MM.1S (cell line): ENCODE data around the gene SULT2A1.

Source experiments
- DNase-seq: peaks from one replicate; pipeline ENCODE4 v3.0.0-alpha.2; 2015
- H2AFZ ChIP-seq: fragments of 300-600 bp; sonication (generic); 2 replicates; pipeline ENCODE4 v1.6.0; 2016; ENCODE audit warnings: antibody characterized with exemption, low read length
- H3F3A ChIP-seq: fragments of 300-600 bp; sonication (generic); 2 replicates; pipeline ENCODE4 v1.6.1; 2016; ENCODE audit warnings: mild to moderate bottlenecking, antibody characterized with exemption, low read length, moderate library complexity, mixed read lengths; ENCODE audit not compliant: insufficient read depth
- H3K27ac ChIP-seq: fragments of 300-600 bp; sonication (generic); 2 replicates; pipeline ENCODE4 v1.5.1; 2016; ENCODE audit warnings: mild to moderate bottlenecking, low read length
- H3K27me3 ChIP-seq: fragments of 300-600 bp; sonication (generic); replicated peaks from 2 replicates; pipeline ENCODE4 v1.6.0; 2016; ENCODE audit warnings: low read length; ENCODE audit not compliant: insufficient read depth
- H3K36me3 ChIP-seq: fragments of 300-600 bp; sonication (generic); replicated peaks from 2 replicates; pipeline ENCODE4 v1.6.1; 2016; ENCODE audit warnings: mild to moderate bottlenecking, low read length, mixed read lengths; ENCODE audit not compliant: insufficient read depth
- H3K4me1 ChIP-seq: fragments of 300-600 bp; sonication (generic); 2 replicates; pipeline ENCODE4 v1.6.1; 2016; ENCODE audit warnings: low read length, mixed read lengths
- H3K4me2 ChIP-seq: fragments of 300-600 bp; sonication (generic); 2 replicates; pipeline ENCODE4 v1.6.0; 2016; ENCODE audit warnings: low read depth, low read length
- H3K4me3 ChIP-seq: fragments of 300-600 bp; sonication (generic); 2 replicates; pipeline ENCODE4 v1.5.1; 2016; ENCODE audit warnings: low read length, mixed read lengths
- H3K79me2 ChIP-seq: fragments of 300-600 bp; sonication (generic); 2 replicates; pipeline ENCODE4 v1.6.1; 2016; ENCODE audit warnings: mixed run types, low read length, mixed read lengths
- H3K9ac ChIP-seq: fragments of 300-600 bp; sonication (generic); 2 replicates; pipeline ENCODE4 v1.6.1; 2016; ENCODE audit warnings: low read length, mixed read lengths
- H3K9me2 ChIP-seq: fragments of 300-600 bp; sonication (generic); replicated peaks from 2 replicates; pipeline ENCODE4 v1.6.1; 2016; ENCODE audit warnings: mild to moderate bottlenecking, low read length, mixed read lengths; ENCODE audit not compliant: insufficient read depth
- H3K9me3 ChIP-seq: fragments of 300-600 bp; sonication (generic); replicated peaks from 2 replicates; pipeline ENCODE4 v1.6.1; 2016; ENCODE audit warnings: mild to moderate bottlenecking, low read length, mixed read lengths; ENCODE audit not compliant: insufficient read depth
- H4K20me1 ChIP-seq: fragments of 300-600 bp; sonication (generic); 2 replicates; pipeline ENCODE4 v1.6.1; 2016; ENCODE audit warnings: mild to moderate bottlenecking, low read length, moderate library complexity, mixed read lengths; ENCODE audit not compliant: insufficient read depth
- EZH2 ChIP-seq: fragments of 300-600 bp; sonication (generic); optimal IDR thresholded peaks from 2 replicates; pipeline ENCODE3; 2017; ENCODE audit warnings: low read depth, mild to moderate bottlenecking, antibody characterized with exemption, low read length, mixed read lengths
- EZH2phosphoT487 ChIP-seq: fragments of 300-600 bp; sonication (generic); IDR thresholded peaks from 2 replicates; pipeline ENCODE4 v1.6.1; 2018; ENCODE audit warnings: antibody characterized with exemption, low read length
- TF ChIP-seq, protein P1 (sequence below): fragments of 300-600 bp; sonication (generic); IDR thresholded peaks from 2 replicates; pipeline ENCODE4 v1.5.1; 2016; ENCODE audit warnings: antibody characterized with exemption, low read length, mixed read lengths

Gene SULT2A1

GRCh38 chr19:47896019-47896418 is 9.9 kb upstream of the SULT2A1 start:
- DNase-seq, result no peak
- Histone ChIP-seq H3K79me2 (no peaks in the 10 kb centered on the region), H3K36me3 (no peaks in the 10 kb centered on the region), H3K27me3 (peaks cover 83% of the 10 kb centered on the region), H3F3A (no peaks in the 10 kb centered on the region), H3K27ac (no peak overlapping the region), H3K9me3 (no peaks in the 10 kb centered on the region), H3K9ac (no peak overlapping the region), H3K4me2 (no peak overlapping the region), H3K4me1 (no peaks in the 10 kb centered on the region), H4K20me1 (no peaks in the 10 kb centered on the region), H3K4me3 (no peak overlapping the region), H3K9me2 (no peaks in the 10 kb centered on the region), H2AFZ (no peak overlapping the region)
- TF ChIP-seq, protein P1, sequence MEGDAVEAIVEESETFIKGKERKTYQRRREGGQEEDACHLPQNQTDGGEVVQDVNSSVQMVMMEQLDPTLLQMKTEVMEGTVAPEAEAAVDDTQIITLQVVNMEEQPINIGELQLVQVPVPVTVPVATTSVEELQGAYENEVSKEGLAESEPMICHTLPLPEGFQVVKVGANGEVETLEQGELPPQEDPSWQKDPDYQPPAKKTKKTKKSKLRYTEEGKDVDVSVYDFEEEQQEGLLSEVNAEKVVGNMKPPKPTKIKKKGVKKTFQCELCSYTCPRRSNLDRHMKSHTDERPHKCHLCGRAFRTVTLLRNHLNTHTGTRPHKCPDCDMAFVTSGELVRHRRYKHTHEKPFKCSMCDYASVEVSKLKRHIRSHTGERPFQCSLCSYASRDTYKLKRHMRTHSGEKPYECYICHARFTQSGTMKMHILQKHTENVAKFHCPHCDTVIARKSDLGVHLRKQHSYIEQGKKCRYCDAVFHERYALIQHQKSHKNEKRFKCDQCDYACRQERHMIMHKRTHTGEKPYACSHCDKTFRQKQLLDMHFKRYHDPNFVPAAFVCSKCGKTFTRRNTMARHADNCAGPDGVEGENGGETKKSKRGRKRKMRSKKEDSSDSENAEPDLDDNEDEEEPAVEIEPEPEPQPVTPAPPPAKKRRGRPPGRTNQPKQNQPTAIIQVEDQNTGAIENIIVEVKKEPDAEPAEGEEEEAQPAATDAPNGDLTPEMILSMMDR, result no peak
- TF ChIP-seq EZH2 (no peak), EZH2phosphoT487 (no peak)

- no peaks in the 10 kb centered on the region for H3K9me3 ChIP-seq
- H3K4me1 ChIP-seq, result no peaks in the 10 kb centered on the region
- H3F3A ChIP-seq, result no peaks in the 10 kb centered on the region
- no peak for DNase-seq
- no peaks in the 10 kb centered on the region for H3K79me2 ChIP-seq
- H3K27me3 ChIP-seq, result peaks cover 83% of the 10 kb centered on the region
- no peaks in the 10 kb centered on the region for H4K20me1 ChIP-seq
- H3K36me3 ChIP-seq, result no peaks in the 10 kb centered on the region
- H3K9ac ChIP-seq, result no peak overlapping the region
- no peak overlapping the region for H3K27ac ChIP-seq
- no peak overlapping the region for H3K4me3 ChIP-seq
- H3K9me2 ChIP-seq, result no peaks in the 10 kb centered on the region
- TF ChIP-seq EZH2 (no peak), EZH2phosphoT487 (no peak)
- TF ChIP-seq, protein P1, result no peak
- no peak overlapping the region for H2AFZ ChIP-seq
- H3K4me2 ChIP-seq, result no peak overlapping the region
Observed at GRCh38 chr19:47895165-47895782, 9.2 kb upstream of the SULT2A1 start.

DNA sequence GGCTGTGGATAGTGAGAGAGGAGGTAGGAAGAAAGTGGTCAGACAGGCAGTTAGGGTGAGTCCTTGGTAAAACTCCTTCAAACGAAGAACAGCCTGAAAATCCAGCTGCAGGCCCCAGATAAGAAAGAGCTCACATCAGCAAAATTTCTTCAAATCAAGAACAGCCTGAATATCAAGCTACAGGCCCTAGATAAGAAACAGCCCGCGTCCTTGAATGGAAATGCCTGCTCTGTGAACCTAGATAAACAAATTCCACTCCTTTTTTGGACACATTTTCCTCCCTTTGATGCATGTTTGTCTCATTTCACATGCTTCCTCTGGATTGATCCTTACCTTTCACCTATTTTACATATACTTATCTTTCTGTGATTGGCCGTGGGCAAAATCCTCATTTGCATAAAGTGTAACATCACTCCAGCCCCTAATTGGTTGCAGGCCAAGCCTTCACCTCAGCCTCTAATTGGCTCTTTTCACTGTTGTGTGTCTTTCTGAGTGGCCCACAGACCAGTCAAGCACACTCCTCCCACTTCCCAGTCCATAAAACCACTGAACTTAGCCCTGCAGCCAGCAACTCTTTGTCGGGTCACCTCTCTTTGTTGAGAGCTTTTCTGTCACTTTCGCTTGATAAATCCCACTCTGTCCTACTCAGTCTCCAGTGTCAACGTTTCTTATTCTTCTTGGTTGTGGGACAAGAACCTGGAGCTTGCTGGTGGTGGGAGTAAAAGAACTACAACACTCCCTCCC is 6.0 kb upstream of the SULT2A1 start:
- Histone ChIP-seq H2AFZ (no peak overlapping the region), H4K20me1 (no peaks in the 10 kb centered on the region), H3K9me3 (no peaks in the 10 kb centered on the region), H3K9me2 (no peaks in the 10 kb centered on the region), H3F3A (no peaks in the 10 kb centered on the region), H3K4me3 (no peak overlapping the region), H3K27ac (no peak overlapping the region), H3K79me2 (no peaks in the 10 kb centered on the region), H3K4me1 (no peaks in the 10 kb centered on the region), H3K4me2 (no peak overlapping the region), H3K9ac (no peak overlapping the region), H3K36me3 (no peaks in the 10 kb centered on the region), H3K27me3 (peaks cover 82% of the 10 kb centered on the region)
- TF ChIP-seq EZH2phosphoT487, result no peak
- TF ChIP-seq EZH2, result no peak
- TF ChIP-seq, protein P1, result no peak
- DNase-seq, result no peak
